ENCODE measurements around the gene PKP4. TPM values are rescaled to one million over a fixed set of nuclear protein-coding genes. Genes with fewer than 3 reads are reported as not detected.

PKP4 gene
- total RNA-seq, 1 experiment from 2014 or later: 52.0 TPM

GRCh38 chr2:158560259-158560658 lies 103.5 kb downstream of the PKP4 start:
- no peak overlapping the region for H2AK5ac ChIP-seq (ENCODE audit: insufficient read length, low read length)
- H2BK5ac ChIP-seq (ENCODE audit: insufficient read length, low read length): no peak overlapping the region
- H3K79me1 ChIP-seq (ENCODE audit: insufficient read depth, low read depth, low read length, poor library complexity, severe bottlenecking): no peaks in the 10 kb centered on the region
- Mint-ChIP-seq H3K4me3 (no peak overlapping the region), H3K27ac (no peak overlapping the region), H3K4me1 (no peaks in the 10 kb centered on the region), H3K36me3 (ENCODE audit: insufficient read depth in 1 of 3, low read depth in 3 of 3) (peaks cover 0 to 5% (median 0%) of the 10 kb centered on the region in 3 experiments; a peak in 1 of 7 replicates), H3K27me3 (ENCODE audit: low read depth) (no peaks in the 10 kb centered on the region), H3K9me3 (no peaks in the 10 kb centered on the region)
- no peak overlapping the region for H3K23ac ChIP-seq (ENCODE audit: insufficient read length, low read depth, low read length)
- no peaks in the 10 kb centered on the region for H3K9me3 ChIP-seq (ENCODE audit: control insufficient read depth, low read depth, low read length)
- H2BK15ac ChIP-seq (ENCODE audit: low read depth, low read length): no peak overlapping the region
- H3K18ac ChIP-seq (ENCODE audit: insufficient read length, low read depth, low read length): no peak overlapping the region
- no peak overlapping the region for H3K4ac ChIP-seq (ENCODE audit: low read depth, low read length)
- H2BK12ac ChIP-seq (ENCODE audit: insufficient read length, low read depth, low read length): no peak overlapping the region
- no peaks in the 10 kb centered on the region for H3K79me2 ChIP-seq (ENCODE audit: insufficient read depth, low read length)
- no peak overlapping the region for H2AFZ ChIP-seq (ENCODE audit: low read length)
- no peak overlapping the region for H2BK120ac ChIP-seq (ENCODE audit: low read depth, low read length, poor library complexity, severe bottlenecking)
- no peak overlapping the region for H4K8ac ChIP-seq (replicated peaks; ENCODE audit: insufficient read length, low read depth, low read length)
- no peak overlapping the region for H2BK20ac ChIP-seq (ENCODE audit: low read depth, low read length, poor library complexity, severe bottlenecking)
- no peak overlapping the region for H3K56ac ChIP-seq (ENCODE audit: insufficient read length, low read depth, low read length)
- H3K27me3 ChIP-seq (ENCODE audit: insufficient read depth, low read length): no peaks in the 10 kb centered on the region
- H3K27ac ChIP-seq (ENCODE audit: insufficient read length, low read depth, low read length): no peak overlapping the region
- H3K4me1 ChIP-seq (ENCODE audit: insufficient read depth, low read length): no peaks in the 10 kb centered on the region
- H3K23me2 ChIP-seq (ENCODE audit: insufficient read length, low read depth, low read length, poor library complexity, severe bottlenecking): no peaks in the 10 kb centered on the region
- no peak overlapping the region for H4K5ac ChIP-seq (ENCODE audit: insufficient read length, low read depth, low read length)
- H3K14ac ChIP-seq (ENCODE audit: insufficient read depth, low read length): no peak overlapping the region
- H4K91ac ChIP-seq (ENCODE audit: insufficient read length, low read depth, low read length): no peak overlapping the region
- H3K4me2 ChIP-seq (ENCODE audit: insufficient read depth, insufficient read length, low read length): no peak overlapping the region
- no peak for TF ChIP-seq CTCF (conservative IDR thresholded peaks at IDR 0.05)
- no peaks in the 10 kb centered on the region for H4K20me1 ChIP-seq (ENCODE audit: control insufficient read depth, insufficient read depth, insufficient read length)
- DNase-seq: no peak
- no peak overlapping the region for H3T11ph ChIP-seq (ENCODE audit: low read length)
- no peak overlapping the region for H3K9ac ChIP-seq (ENCODE audit: extremely low read depth, insufficient read length, low read length)
